Pancreas (tissue), 10 donors: ENCODE measurements around the gene FGL2. TPM values are rescaled to one million over a fixed set of nuclear protein-coding genes. Genes with fewer than 3 reads are reported as not detected.
"Not testable (repeated sequence)": the region's sequence is repeated elsewhere in the genome, so short reads cannot be mapped to it uniquely, and the experiment has no call there.

ENCODE experiments used
- ATAC-seq, 4 donors: fragments of 200-7000 bp; cut with Tn5 transposase; one replicate each; pipeline versions ENCODE4 v1.8.0 to v1.9.1; 2020; ENCODE audit warnings: mild to moderate bottlenecking in 4 of 4, moderate library complexity in 4 of 4
- DNase-seq, 6 donors: peaks; one replicate each; pipeline ENCODE4 v3.0.0-alpha.2; 2020
- FAIRE-seq: peaks from 2 replicates; lab custom pipeline; 2012; peaks lifted over from hg19 to GRCh38; lab: Jason Lieb, UNC
- H3K27ac ChIP-seq, 4 donors: fragments of 200-600 bp; sonication (generic); 1 replicate in 3 of 4; 2 replicates in 1 of 4; pipeline versions ENCODE4 v1.5.0 to v1.8.0; 2020
- H3K27me3 ChIP-seq, 4 donors: fragments of 200-600 bp; one replicate each; pipeline ENCODE4 v1.8.0; 2021
- H3K36me3 ChIP-seq, 3 donors: fragments of 200-600 bp; sonication (generic) in 1 of 3; one replicate each; pipeline versions ENCODE4 v1.5.0 to v1.8.0; 2020 to 2021
- H3K4me1 ChIP-seq, 3 donors: fragments of 200-600 bp; one replicate each; pipeline ENCODE4 v1.8.0; 2021
- H3K4me3 ChIP-seq, 4 donors: fragments of 200-600 bp; sonication (generic) in 2 of 4; one replicate each; pipeline versions ENCODE4 v1.5.0 to v1.8.0; 2020 to 2021
- H3K9me3 ChIP-seq, 4 donors: fragments of 200-600 bp; one replicate each; pipeline ENCODE4 v1.8.0; 2021
- WGBS, 2 donors: extraction: QIAGEN DNeasy Blood & Tissue Kit; methylation state at CpG; one replicate each; pipeline ENCODE4 v1.1.7; 2013; 5-methylcytosine and 5-hydroxymethylcytosine counted together
- intact Hi-C, 3 donors: fragments of 100-400 bp; cut with DNase I; formaldehyde crosslinking; loops; one replicate each; pipeline versions ENCODE4 v1.11.1 to v1.14.2; 2022
- polyA plus RNA-seq, 2 donors: library from polyadenylated mRNA; stranded (reverse); fragments of 200-250 nt; gene quantifications; one replicate each; pipeline ENCODE4 v1.2.3, GENCODE V29; 2013
- total RNA-seq, 6 donors: library from RNA; stranded (reverse); fragmentation: NEBNext Ultra II Directional in 4 of 6; extraction: Animal tissue kit (Norgen Biotek cat#: 25700) in 4 of 6; gene quantifications; one replicate each; pipeline versions ENCODE4 v1.2.1 to v1.2.4, GENCODE V29; 2021 to 2023
- TF ChIP-seq, protein P1 (sequence below), 4 donors: fragments of 200-600 bp; sonication (generic) in 3 of 4; IDR thresholded peaks; one replicate each; pipeline versions ENCODE4 v1.5.0 to v1.8.0; 2021; ENCODE audit warnings: antibody characterized with exemption in 4 of 4
- donor health status: healthy with polysubstance abuse.
- donor health status: DM: no; HTN: no; CAD: no; lungs with moderate emphysema.
- donor health status: DM: no; HTN: no; CAD: no.
- donor health status: control.
- donor health status: control.
- donor health status: Bipolar disorder and iron deficiency.
- donor health status: DM: yes; HTN: yes; CAD: no.
- donor health status: DM: no; HTN: no; CAD: no.
- donor health status: DM: no; HTN: no; CAD: no.
- donor health status: DM: yes; HTN: yes; CAD: no.

Gene FGL2
- total and polyA plus RNA-seq, 8 donors: 0.68 to 11.8 (median 2.2) TPM

DNA sequence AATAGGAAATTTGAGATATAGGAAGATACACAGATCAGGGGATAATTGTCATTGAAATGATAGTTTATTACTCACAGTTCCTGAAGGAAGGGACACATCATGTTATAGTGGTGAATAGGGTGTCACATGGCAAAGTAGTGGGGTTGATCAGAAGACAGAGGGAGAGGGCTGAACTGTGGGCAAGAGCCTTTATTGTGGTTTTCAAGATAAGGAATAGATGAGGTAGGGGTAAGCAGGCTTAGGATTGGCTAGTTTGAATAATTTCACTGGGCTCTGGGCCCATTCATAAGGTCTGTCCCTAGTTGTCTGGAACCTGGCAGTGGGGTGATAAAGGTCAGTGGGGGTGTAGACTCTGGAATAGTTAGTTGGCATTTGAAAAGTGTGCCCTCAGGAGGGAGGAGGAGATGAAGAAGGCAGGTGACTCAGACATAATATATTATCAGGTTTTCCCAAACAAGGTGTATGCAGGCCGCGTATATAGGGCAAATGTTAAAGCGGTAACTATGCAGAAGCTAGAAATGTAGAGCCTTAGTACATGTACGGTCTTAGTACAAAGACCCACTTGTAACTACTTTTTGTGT, 18.5 kb downstream of the FGL2 start:
- no peak for ATAC-seq
- 97 to 98% methylated on average over 4 of the region's 4 CpGs for WGBS, 2 donors

GRCh38 chr7:77178024-77178423, 21.6 kb downstream of the FGL2 start:
- H3K4me1 ChIP-seq, H3K9me3 ChIP-seq, H3K36me3 ChIP-seq, ATAC-seq, H3K27ac ChIP-seq, H3K4me3 ChIP-seq, intact Hi-C loops, DNase-seq, H3K27me3 ChIP-seq, FAIRE-seq: not testable (repeated sequence)

More for the DNA sequence above, 18.5 kb downstream of the FGL2 start:
- Histone ChIP-seq H3K4me1 (peaks cover 0 to 8% (median 0%) of the 10 kb centered on the region in 3 donors), H3K9me3 (no peaks in the 10 kb centered on the region), H3K27ac (no peak overlapping the region), H3K36me3 (no peaks in the 10 kb centered on the region), H3K4me3 (no peak overlapping the region), H3K27me3 (no peaks in the 10 kb centered on the region)
- intact Hi-C loops: no loop called here
- DNase-seq (no peak), FAIRE-seq (no peak)
- TF ChIP-seq, protein P1, sequence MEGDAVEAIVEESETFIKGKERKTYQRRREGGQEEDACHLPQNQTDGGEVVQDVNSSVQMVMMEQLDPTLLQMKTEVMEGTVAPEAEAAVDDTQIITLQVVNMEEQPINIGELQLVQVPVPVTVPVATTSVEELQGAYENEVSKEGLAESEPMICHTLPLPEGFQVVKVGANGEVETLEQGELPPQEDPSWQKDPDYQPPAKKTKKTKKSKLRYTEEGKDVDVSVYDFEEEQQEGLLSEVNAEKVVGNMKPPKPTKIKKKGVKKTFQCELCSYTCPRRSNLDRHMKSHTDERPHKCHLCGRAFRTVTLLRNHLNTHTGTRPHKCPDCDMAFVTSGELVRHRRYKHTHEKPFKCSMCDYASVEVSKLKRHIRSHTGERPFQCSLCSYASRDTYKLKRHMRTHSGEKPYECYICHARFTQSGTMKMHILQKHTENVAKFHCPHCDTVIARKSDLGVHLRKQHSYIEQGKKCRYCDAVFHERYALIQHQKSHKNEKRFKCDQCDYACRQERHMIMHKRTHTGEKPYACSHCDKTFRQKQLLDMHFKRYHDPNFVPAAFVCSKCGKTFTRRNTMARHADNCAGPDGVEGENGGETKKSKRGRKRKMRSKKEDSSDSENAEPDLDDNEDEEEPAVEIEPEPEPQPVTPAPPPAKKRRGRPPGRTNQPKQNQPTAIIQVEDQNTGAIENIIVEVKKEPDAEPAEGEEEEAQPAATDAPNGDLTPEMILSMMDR (IDR thresholded peaks at IDR 0.05): no peak

- H3K4me1 ChIP-seq, FAIRE-seq, H3K36me3 ChIP-seq, H3K4me3 ChIP-seq, H3K9me3 ChIP-seq, H3K27ac ChIP-seq, intact Hi-C loops, DNase-seq, H3K27me3 ChIP-seq, ATAC-seq: not testable (repeated sequence)
- WGBS, 2 donors: 88 to 94% methylated on average over 9 of the region's 9 CpGs
Measured at GRCh38 chr7:77177321-77177904, 22.2 kb downstream of the FGL2 start.

GRCh38 chr7:77175274-77175800, 24.3 kb downstream of the FGL2 start:
- H3K27ac ChIP-seq, intact Hi-C loops, H3K4me3 ChIP-seq, DNase-seq, H3K36me3 ChIP-seq, ATAC-seq, H3K9me3 ChIP-seq, H3K4me1 ChIP-seq, FAIRE-seq, H3K27me3 ChIP-seq: not testable (repeated sequence)
- 67 to 68% methylated on average over 1 of the region's 3 CpGs for WGBS, 2 donors

- H3K27ac ChIP-seq, H3K36me3 ChIP-seq, H3K27me3 ChIP-seq, ATAC-seq, H3K4me3 ChIP-seq, DNase-seq, H3K9me3 ChIP-seq, H3K4me1 ChIP-seq, FAIRE-seq, intact Hi-C loops: not testable (repeated sequence)
- 82 to 89% methylated on average over 3 of the region's 4 CpGs for WGBS, 2 donors
Measured at GRCh38 chr7:77174418-77174817, 25.2 kb downstream of the FGL2 start.

DNA sequence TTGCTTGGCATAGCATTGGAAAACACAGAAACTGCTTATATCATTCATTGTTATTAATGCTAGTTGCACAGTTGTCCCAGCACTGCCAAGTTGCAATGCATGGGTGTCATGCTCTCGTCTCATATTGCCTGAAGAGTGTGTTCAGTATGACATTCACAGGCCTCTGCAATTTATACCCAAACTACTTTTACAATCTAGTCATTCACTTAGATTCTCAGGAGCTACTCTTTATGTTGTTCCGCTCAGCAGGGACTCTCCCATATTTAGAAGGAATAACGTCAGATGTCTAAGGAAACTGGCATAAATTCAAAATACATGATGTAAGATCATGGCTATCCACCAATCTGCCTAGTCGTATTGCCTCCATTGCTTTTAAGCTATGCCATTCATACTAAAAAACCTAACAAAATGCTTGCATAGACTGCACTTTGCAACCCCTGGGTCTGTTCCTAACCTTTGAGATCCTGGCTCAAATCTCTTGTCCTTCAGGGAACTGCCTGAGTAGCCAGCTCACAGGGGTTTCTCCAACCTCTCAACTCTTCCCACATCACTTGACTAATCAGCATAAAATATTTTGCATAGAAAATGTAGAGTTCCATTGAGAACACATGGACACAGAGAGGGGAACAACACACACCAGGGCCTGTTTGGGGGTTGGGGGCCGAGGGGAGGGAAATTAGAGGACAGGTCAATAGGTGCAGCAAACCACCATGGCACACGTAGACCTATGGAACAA, 27.0 kb downstream of the FGL2 start:
- 86 to 94% methylated on average over 6 of the region's 6 CpGs for WGBS, 2 donors
- FAIRE-seq, H3K27ac ChIP-seq, H3K4me1 ChIP-seq, H3K9me3 ChIP-seq, intact Hi-C loops, H3K27me3 ChIP-seq, DNase-seq, H3K36me3 ChIP-seq, H3K4me3 ChIP-seq, ATAC-seq: not testable (repeated sequence)

- 86 to 91% methylated on average over 4 of the region's 4 CpGs for WGBS, 2 donors
- H3K36me3 ChIP-seq, intact Hi-C loops, FAIRE-seq, DNase-seq, H3K4me3 ChIP-seq, H3K27ac ChIP-seq, H3K27me3 ChIP-seq, H3K9me3 ChIP-seq, ATAC-seq, H3K4me1 ChIP-seq: not testable (repeated sequence)
Measured at GRCh38 chr7:77171073-77171472, 28.5 kb downstream of the FGL2 start.
